Measurements from ENCODE around the gene CTNND2. TPM values are rescaled to one million over a fixed set of nuclear protein-coding genes. Genes with fewer than 3 reads are reported as not detected.

CTNND2 gene
- total and polyA plus RNA-seq, 9 of the 15 experiments (the other 6 are each of a cell fraction or from before 2014, with no cell fraction given), result 0.03 to 0.35 TPM; not detected in 7

DNA sequence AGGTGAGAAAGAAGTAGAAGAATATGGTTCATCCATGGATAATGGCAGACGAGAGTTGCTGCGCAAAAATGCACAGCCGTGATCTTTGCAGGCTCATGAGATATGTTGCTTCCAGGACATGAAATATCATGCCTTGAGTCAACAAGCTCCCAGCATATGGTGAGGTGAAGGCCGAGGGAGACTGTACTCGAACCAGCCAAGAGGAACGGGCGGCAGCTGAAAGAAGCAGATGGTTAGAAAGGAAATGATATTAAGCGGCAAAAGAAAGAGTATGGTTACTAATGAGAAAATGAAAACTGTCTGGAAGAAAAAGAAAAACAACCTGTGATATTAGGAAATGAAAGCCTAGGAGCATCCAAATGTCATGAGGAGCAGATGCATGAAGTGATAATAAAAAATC lies 798.5 kb downstream of the CTNND2 start (continued):
- TF ChIP-seq DMBX1 (CRISPR knock-in tag; IDR thresholded peaks at IDR 0.05; ENCODE audit: borderline replicate concordance) (no peak), KLF1 (tag; IDR thresholded peaks at IDR 0.05) (no peak), ZNF197 (CRISPR knock-in tag; IDR thresholded peaks at IDR 0.05; ENCODE audit: low read depth) (no peak), HDAC8 (tag; IDR thresholded peaks at IDR 0.05) (no peak), PRPF4 (IDR thresholded peaks at IDR 0.05; ENCODE audit: insufficient read depth, low read depth, low read length, poor library complexity, severe bottlenecking) (no peak), TBP (optimal IDR thresholded peaks at IDR 0.05; ENCODE audit: low read depth, low read length) (no peak), POLR3G (IDR thresholded peaks at IDR 0.05; ENCODE audit: extremely low read depth, insufficient read length, insufficient replicate concordance) (no peak), FOXA3 (CRISPR knock-in tag; conservative IDR thresholded peaks at IDR 0.05 in 1 of 2, IDR thresholded peaks at IDR 0.05 in 1 of 2) (no peak), RBFOX2 (IDR thresholded peaks at IDR 0.05; ENCODE audit: low read depth, low read length) (no peak), MAZ (CRISPR knock-in tag; conservative IDR thresholded peaks at IDR 0.05 in 1 of 2, IDR thresholded peaks at IDR 0.05 in 1 of 2) (no peak)
- TF ChIP-seq, protein P1, sequence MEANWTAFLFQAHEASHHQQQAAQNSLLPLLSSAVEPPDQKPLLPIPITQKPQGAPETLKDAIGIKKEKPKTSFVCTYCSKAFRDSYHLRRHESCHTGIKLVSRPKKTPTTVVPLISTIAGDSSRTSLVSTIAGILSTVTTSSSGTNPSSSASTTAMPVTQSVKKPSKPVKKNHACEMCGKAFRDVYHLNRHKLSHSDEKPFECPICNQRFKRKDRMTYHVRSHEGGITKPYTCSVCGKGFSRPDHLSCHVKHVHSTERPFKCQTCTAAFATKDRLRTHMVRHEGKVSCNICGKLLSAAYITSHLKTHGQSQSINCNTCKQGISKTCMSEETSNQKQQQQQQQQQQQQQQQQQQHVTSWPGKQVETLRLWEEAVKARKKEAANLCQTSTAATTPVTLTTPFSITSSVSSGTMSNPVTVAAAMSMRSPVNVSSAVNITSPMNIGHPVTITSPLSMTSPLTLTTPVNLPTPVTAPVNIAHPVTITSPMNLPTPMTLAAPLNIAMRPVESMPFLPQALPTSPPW (CRISPR knock-in tag; IDR thresholded peaks at IDR 0.05), result no peak
- TF ChIP-seq, protein P2, sequence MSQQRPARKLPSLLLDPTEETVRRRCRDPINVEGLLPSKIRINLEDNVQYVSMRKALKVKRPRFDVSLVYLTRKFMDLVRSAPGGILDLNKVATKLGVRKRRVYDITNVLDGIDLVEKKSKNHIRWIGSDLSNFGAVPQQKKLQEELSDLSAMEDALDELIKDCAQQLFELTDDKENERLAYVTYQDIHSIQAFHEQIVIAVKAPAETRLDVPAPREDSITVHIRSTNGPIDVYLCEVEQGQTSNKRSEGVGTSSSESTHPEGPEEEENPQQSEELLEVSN (IDR thresholded peaks at IDR 0.05; ENCODE audit: borderline replicate concordance in 1 of 2, extremely low read depth in 1 of 2, insufficient read depth in 1 of 2, insufficient read length in 1 of 2, low read depth in 1 of 2, low read length in 1 of 2, poor library complexity in 1 of 2, severe bottlenecking in 1 of 2), result no peak

All from K562 (cell line).